PFSK-1 (cell line): Measurements from ENCODE around the gene GASK1A.

Source experiments
- FOXP2 ChIP-seq: optimal IDR thresholded peaks from 2 replicates; pipeline ENCODE3; 2011; ENCODE audit warnings: borderline replicate concordance, control low read depth, inconsistent platforms; ENCODE audit not compliant: insufficient read depth; ENCODE audit errors: extremely low read length, extremely low read depth
- POLR2AphosphoS5 ChIP-seq: IDR thresholded peaks from 2 replicates; pipeline ENCODE4 v1.6.1; 2012; ENCODE audit warnings: low read depth, mild to moderate bottlenecking, control low read depth, low read length, moderate library complexity
- REST ChIP-seq, 2 experiments: IDR thresholded peaks; 2 replicates each; pipeline versions ENCODE4 v1.6.1 to v1.8.0; 2011 to 2012; ENCODE audit warnings: low read depth in 2 of 2, low read length in 2 of 2, control low read depth in 1 of 2, inconsistent platforms in 1 of 2, mild to moderate bottlenecking in 1 of 2, moderate library complexity in 1 of 2; ENCODE audit not compliant: insufficient read depth in 1 of 2
- SIN3A ChIP-seq: IDR thresholded peaks from 2 replicates; pipeline ENCODE4 v1.6.1; 2012; ENCODE audit warnings: mild to moderate bottlenecking, low read length, moderate library complexity, borderline replicate concordance; ENCODE audit not compliant: insufficient read depth
- TAF1 ChIP-seq: IDR thresholded peaks from 2 replicates; pipeline ENCODE4 v1.6.1; 2012; ENCODE audit warnings: low read length, control low read depth, borderline replicate concordance; ENCODE audit not compliant: insufficient read depth

GASK1A gene

GRCh38 chr3:43061101-43061895 lies 82.2 kb downstream of the GASK1A start:
- TF ChIP-seq SIN3A, result no peak
- TF ChIP-seq TAF1, result no peak
- TF ChIP-seq REST (IDR thresholded peaks at IDR 0.05; ENCODE audit: insufficient read depth in 1 of 2, low read depth in 2 of 2, low read length in 2 of 2), result no peak
- TF ChIP-seq POLR2AphosphoS5, result no peak
- no peak for TF ChIP-seq FOXP2

DNA sequence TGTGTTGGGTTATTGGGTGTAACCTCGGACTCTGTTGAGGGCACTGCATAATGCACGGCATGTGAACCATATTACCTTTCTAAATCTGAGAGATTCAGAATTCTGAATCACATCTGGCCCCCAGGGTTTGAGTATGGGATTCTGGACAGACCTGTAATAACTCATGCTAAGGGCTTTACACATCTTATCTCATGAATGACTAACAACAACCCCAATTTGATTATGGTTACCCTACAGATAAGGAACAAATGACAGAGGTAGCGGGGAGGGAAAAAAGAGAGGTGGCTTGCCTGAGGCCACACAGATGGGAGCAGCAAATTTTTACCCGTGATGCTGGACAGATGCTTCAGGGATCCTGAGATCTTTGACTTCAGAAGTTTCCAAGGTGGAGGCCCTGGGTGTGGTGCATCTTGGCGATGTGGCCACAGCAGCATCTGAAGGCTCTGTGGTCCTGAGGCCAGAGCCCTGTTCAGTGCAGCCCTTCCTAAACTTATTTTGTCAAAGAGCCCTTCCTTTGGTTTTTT lies 83.0 kb downstream of the GASK1A start:
- TF ChIP-seq SIN3A (no peak), POLR2AphosphoS5 (no peak), REST (IDR thresholded peaks at IDR 0.05; ENCODE audit: insufficient read depth in 1 of 2, low read depth in 2 of 2, low read length in 2 of 2) (no peak), TAF1 (no peak), FOXP2 (no peak)

DNA sequence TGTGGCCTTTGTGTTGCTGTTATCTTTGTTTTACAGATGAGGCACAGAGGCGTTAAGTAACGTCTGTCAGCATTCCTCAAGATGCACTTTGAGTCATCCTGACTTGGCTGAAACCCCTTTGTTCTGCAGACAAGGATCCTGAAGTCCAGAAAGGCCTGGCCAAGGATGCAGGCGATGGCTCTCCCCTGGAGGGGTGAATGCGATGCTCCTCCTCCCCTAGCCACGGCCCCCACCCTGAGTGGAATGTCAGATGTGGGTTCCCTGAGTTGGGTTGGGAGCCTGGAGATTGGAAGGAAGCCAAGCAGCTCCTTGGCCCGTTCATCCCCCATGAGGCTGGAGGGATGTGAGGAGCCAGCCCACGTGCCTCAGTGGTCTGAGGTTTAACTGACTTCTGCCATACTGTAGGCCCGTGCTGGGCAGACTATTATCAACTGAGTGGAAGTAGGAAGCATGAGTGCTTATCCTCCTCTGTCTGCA lies 83.5 kb downstream of the GASK1A start:
- TF ChIP-seq TAF1, result no peak
- no peak for TF ChIP-seq POLR2AphosphoS5
- no peak for TF ChIP-seq REST (IDR thresholded peaks at IDR 0.05; ENCODE audit: insufficient read depth in 1 of 2, low read depth in 2 of 2, low read length in 2 of 2)
- no peak for TF ChIP-seq SIN3A
- no peak for TF ChIP-seq FOXP2

- TF ChIP-seq FOXP2 (no peak), POLR2AphosphoS5 (no peak), TAF1 (no peak), SIN3A (no peak), REST (IDR thresholded peaks at IDR 0.05; ENCODE audit: insufficient read depth in 1 of 2, low read depth in 2 of 2, low read length in 2 of 2) (no peak)
These were observed 84.0 kb downstream of the GASK1A start for GRCh38 chr3:43063114-43063513.
